Peyer's patch (tissue), 4 donors: ENCODE data around the gene CHSY1. TPM values are rescaled to one million over a fixed set of nuclear protein-coding genes. Genes with fewer than 3 reads are reported as not detected.

Source experiments
- DNase-seq, 3 donors: peaks; one replicate each; pipeline ENCODE4 v3.0.0-alpha.2; 2017 to 2019
- H3K27ac ChIP-seq, 4 donors: fragments of 200-600 bp; sonication (generic); one replicate each; pipeline ENCODE4 v1.5.1; 2016 to 2019
- H3K27me3 ChIP-seq, 2 donors: fragments of 200-600 bp; sonication (generic); one replicate each; pipeline ENCODE4 v1.5.1; 2019
- H3K36me3 ChIP-seq, 3 donors: fragments of 200-600 bp; sonication (generic); one replicate each; pipeline ENCODE4 v1.5.1; 2016 to 2019
- H3K4me1 ChIP-seq, 4 donors: fragments of 200-600 bp; sonication (generic); one replicate each; pipeline ENCODE4 v1.5.1; 2016 to 2019
- H3K4me3 ChIP-seq, 4 donors: fragments of 200-600 bp; sonication (generic); 1 replicate in 3 of 4; 2 replicates in 1 of 4; pipeline ENCODE4 v1.5.1; 2016 to 2019; ENCODE audit warnings: mild to moderate bottlenecking in 1 of 4
- H3K9me3 ChIP-seq, 4 donors: fragments of 200-600 bp; sonication (generic); one replicate each; pipeline ENCODE4 v1.5.1; 2016 to 2019; ENCODE audit warnings: mild to moderate bottlenecking in 1 of 4
- CTCF ChIP-seq, 6 experiments: fragments of 450-650 bp in 4 of 6; fragments of 200-600 bp in 2 of 6; sonication (generic) in 1 of 6; IDR thresholded peaks; one replicate each; pipeline ENCODE4 v1.5.1; 2017 to 2019; ENCODE audit warnings: antibody characterized with exemption in 6 of 6, mild to moderate bottlenecking in 3 of 6, moderate library complexity in 1 of 6
- POLR2A ChIP-seq, 2 donors: fragments of 450-650 bp; IDR thresholded peaks; one replicate each; pipeline ENCODE4 v1.5.1; 2017; ENCODE audit warnings: antibody characterized with exemption in 2 of 2, mild to moderate bottlenecking in 2 of 2, moderate library complexity in 2 of 2
- total RNA-seq, 4 donors: library from RNA; depleted of rRNA; stranded (reverse); fragments of >200 nt; gene quantifications; one replicate each; pipeline ENCODE4 v1.1.0, GENCODE V29; 2016

The CHSY1 gene
- total RNA-seq, 4 donors from 2014 or later = 8.1 to 31.4 (median 9.3) TPM

DNA sequence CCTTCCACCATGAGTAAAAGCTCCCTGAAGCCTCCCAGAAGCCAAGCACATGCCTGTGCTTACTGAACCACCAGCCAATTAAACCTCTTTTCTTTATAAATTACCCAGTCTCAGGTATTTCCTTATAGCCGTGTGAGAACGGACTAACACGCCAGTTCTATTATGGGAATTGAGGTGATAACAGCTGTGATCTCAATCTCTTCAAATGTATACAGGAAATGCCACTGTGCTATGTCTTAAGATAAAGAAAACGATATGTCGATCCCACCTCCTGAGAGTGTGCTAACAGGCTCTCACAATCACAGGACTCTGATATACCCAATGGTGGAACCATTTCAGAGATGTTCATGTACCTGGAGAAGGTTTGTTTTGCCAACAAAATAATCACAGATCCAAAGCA lies 26.2 kb downstream of the CHSY1 start:
- TF ChIP-seq POLR2A (IDR thresholded peaks at IDR 0.05) (no peak), CTCF (IDR thresholded peaks at IDR 0.05) (no peak)
- no peak overlapping the region for H3K4me3 ChIP-seq
- H3K27me3 ChIP-seq = no peaks in the 10 kb centered on the region
- no peaks in the 10 kb centered on the region for H3K36me3 ChIP-seq
- H3K4me1 ChIP-seq = peaks cover 0 to 5% (median 0%) of the 10 kb centered on the region in 4 donors
- no peak overlapping the region for H3K27ac ChIP-seq
- H3K9me3 ChIP-seq = peaks cover 0 to 4% (median 0%) of the 10 kb centered on the region in 4 donors
- DNase-seq = no peak

DNA sequence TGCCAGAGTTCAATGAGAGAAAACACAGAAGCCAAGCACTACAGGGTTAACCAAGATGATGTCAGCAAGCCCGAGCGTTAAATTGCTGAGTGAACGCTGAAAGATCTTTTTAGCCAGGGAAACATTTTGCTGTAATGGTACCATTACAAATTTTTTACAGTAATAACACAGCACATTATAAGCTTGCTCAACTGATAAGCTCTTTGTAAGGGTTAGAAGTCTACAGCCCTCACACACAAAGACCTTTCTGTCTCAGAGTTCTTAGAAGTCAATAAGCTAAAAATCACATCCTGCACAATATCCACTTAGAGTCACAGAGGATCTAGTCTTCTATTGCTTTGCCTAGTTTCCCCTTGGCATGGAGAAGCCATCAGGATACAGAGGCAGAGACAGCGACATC lies 29.9 kb downstream of the CHSY1 start:
- peaks cover 0 to 5% (median 0%) of the 10 kb centered on the region in 4 donors for H3K4me1 ChIP-seq
- H3K4me3 ChIP-seq = no peak overlapping the region
- no peak for DNase-seq

DNA sequence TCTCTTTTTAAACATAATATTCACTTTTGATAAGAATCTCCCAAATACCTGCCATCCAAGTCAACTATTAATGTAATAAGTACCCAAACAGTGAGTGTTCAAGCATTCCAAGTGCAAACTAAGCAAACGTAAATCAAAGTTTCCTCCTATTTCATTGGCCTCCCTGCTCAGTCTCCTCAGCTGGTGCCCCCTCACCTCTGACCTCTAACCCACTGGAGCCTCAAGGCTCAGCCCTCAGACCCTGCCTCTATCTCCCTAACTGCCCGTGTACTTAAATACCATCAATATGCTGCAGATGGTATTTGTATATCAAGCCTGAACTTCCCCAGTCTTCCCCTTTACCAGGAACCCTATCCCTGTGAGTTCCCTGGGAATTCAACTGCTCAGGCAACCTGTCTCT lies 31.8 kb downstream of the CHSY1 start:
- DNase-seq = no peak
- no peaks in the 10 kb centered on the region for H3K9me3 ChIP-seq

More for the DNA sequence above, 29.9 kb downstream of the CHSY1 start:
- TF ChIP-seq POLR2A (IDR thresholded peaks at IDR 0.05) (no peak), CTCF (IDR thresholded peaks at IDR 0.05) (no peak)
- no peaks in the 10 kb centered on the region for H3K36me3 ChIP-seq
- H3K9me3 ChIP-seq = no peaks in the 10 kb centered on the region
- H3K27ac ChIP-seq = no peak overlapping the region
- H3K27me3 ChIP-seq = no peaks in the 10 kb centered on the region

DNA sequence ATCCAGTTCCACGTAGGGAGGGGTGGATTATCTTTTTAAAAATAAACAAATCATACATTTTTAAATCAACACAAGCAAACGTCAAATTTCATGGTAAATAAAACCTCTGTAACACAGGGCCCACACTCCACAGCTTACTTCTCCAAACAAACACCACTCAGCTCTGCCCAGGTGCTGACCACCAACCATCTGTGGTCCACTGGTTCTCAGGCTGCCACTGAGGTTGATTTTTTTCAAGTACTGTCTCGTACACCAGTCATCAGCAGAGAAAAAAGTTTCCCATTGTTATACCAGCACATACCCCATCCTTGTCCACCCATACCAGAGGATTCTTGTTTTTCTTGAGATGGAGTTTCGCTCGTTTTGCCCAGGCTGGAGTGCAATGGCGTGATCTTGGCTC lies 32.4 kb downstream of the CHSY1 start:
- H3K9me3 ChIP-seq = no peaks in the 10 kb centered on the region

More for the DNA sequence above, 31.8 kb downstream of the CHSY1 start:
- no peaks in the 10 kb centered on the region for H3K27me3 ChIP-seq
- TF ChIP-seq CTCF (IDR thresholded peaks at IDR 0.05) (no peak), POLR2A (IDR thresholded peaks at IDR 0.05) (no peak)
- H3K27ac ChIP-seq = no peak overlapping the region
- H3K36me3 ChIP-seq = no peaks in the 10 kb centered on the region
- H3K4me3 ChIP-seq = no peak overlapping the region
- peaks cover 0 to 5% (median 0%) of the 10 kb centered on the region in 4 donors for H3K4me1 ChIP-seq

DNA sequence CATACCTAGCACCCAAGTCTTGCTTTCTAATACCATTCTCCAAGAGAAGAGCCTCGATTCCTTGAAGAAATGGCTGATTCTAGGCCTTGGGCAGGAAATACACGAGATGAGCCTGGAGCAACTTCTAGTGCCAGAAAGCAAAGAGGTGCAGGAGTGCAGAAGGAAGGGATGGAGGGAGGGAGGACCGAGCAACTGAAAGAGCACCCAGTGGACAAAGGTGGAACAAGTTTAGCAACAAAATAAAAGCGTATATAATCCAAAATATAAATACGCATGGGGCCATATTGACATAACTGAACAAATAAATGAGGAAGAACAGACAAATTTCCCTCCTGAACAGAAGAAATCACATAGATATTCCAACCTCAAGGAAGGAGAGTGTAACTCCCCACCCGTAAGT lies 34.4 kb downstream of the CHSY1 start:
- no peak for DNase-seq
- H3K27me3 ChIP-seq = no peaks in the 10 kb centered on the region
- H3K27ac ChIP-seq = no peak overlapping the region
- H3K9me3 ChIP-seq = no peaks in the 10 kb centered on the region
- H3K36me3 ChIP-seq = no peaks in the 10 kb centered on the region
- peaks cover 0 to 5% (median 0%) of the 10 kb centered on the region in 4 donors for H3K4me1 ChIP-seq
- TF ChIP-seq CTCF (IDR thresholded peaks at IDR 0.05) = no peak
- TF ChIP-seq POLR2A (IDR thresholded peaks at IDR 0.05) = no peak
- H3K4me3 ChIP-seq = no peak overlapping the region

More for the DNA sequence above, 32.4 kb downstream of the CHSY1 start:
- TF ChIP-seq POLR2A (IDR thresholded peaks at IDR 0.05) = no peak
- no peak for TF ChIP-seq CTCF (IDR thresholded peaks at IDR 0.05)
- Histone ChIP-seq H3K27ac (no peak overlapping the region), H3K27me3 (no peaks in the 10 kb centered on the region), H3K4me3 (no peak overlapping the region), H3K36me3 (no peaks in the 10 kb centered on the region), H3K4me1 (peaks cover 0 to 5% (median 0%) of the 10 kb centered on the region in 4 donors)
- no peak for DNase-seq

DNA sequence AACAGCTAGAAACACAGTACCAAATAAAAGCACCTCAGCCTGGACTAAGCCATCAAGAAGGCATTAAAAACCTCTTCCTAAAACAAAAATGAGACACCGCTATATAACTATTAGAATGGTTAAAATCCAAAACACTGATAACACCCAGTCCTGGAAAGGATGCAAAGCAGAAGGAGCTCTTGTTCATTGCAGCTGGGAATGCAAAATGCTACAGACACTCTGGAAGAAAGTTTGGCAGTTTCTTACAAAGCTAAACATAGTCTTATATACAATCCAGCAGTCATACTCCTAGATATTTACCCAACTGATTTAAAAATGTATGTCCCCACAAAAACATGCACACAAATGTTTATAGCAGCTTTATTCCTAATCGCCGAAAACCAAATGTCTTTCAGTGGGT lies 35.7 kb downstream of the CHSY1 start:
- Histone ChIP-seq H3K4me1 (no peaks in the 10 kb centered on the region), H3K9me3 (no peaks in the 10 kb centered on the region), H3K27me3 (no peaks in the 10 kb centered on the region), H3K27ac (no peak overlapping the region), H3K4me3 (no peak overlapping the region), H3K36me3 (no peaks in the 10 kb centered on the region)
- no peak for TF ChIP-seq POLR2A (IDR thresholded peaks at IDR 0.05)
- no peak for TF ChIP-seq CTCF (IDR thresholded peaks at IDR 0.05)
- DNase-seq = no peak
